GM12878 (cell line): ENCODE data around the gene SCIN. TPM values are rescaled to one million over a fixed set of nuclear protein-coding genes. Genes with fewer than 3 reads are reported as not detected.

Experiments
- ATAC-seq: fragments of 200-7000 bp; cut with Tn5 transposase; 3 replicates; pipeline ENCODE4 v1.9.1; 2020; ENCODE audit warnings: mild to moderate bottlenecking, moderate library complexity
- BruUV-seq: library from RNA; stranded (reverse); fragments of 400-500 nt; replicated peaks from 2 replicates; lab custom pipeline; 2021; lab: Mats Ljungman, UMichigan
- CTCF ChIA-PET: fragments of 300-600 bp; sonication (Branson Sonifier 250); formaldehyde crosslinking; extraction: SDS; loops from one replicate; lab custom pipeline; 2021; ENCODE audit warnings: inconsistent platforms; lab: Yijun Ruan, JAX
- POLR2A ChIA-PET: fragments of 350-600 bp; formaldehyde crosslinking; extraction: SDS; loops from one replicate; lab custom pipeline; 2021; ENCODE audit warnings: inconsistent platforms; lab: Charles Lee
- RAD21 ChIA-PET: fragments of 300-600 bp; sonication (Branson Sonifier 250); formaldehyde crosslinking; loops from one replicate; lab custom pipeline; 2023; ENCODE audit warnings: antibody characterized with exemption; ENCODE audit not compliant: unreplicated experiment; lab: Charles Lee
- SMC1A ChIA-PET: fragments of 300-600 bp; sonication (Branson Sonifier 250); formaldehyde crosslinking; loops from one replicate; lab custom pipeline; 2023; ENCODE audit not compliant: unreplicated experiment, uncharacterized antibody; lab: Charles Lee
- DNase-seq: peaks from one replicate; pipeline ENCODE4 v3.0.0-alpha.2; 2011; ENCODE audit warnings: low read depth, low spot score
- FAIRE-seq: peaks from 3 replicates; lab custom pipeline; 2011; peaks lifted over from hg19 to GRCh38; lab: Jason Lieb, UNC
- H2AFZ ChIP-seq: 2 replicates; pipeline ENCODE4 v1.6.0; 2011; ENCODE audit warnings: low read depth, low read length, control low read depth; ENCODE audit not compliant: control insufficient read depth
- H3K27ac ChIP-seq: 2 replicates; pipeline ENCODE4 v1.5.1; 2011; ENCODE audit warnings: control low read depth; ENCODE audit not compliant: control insufficient read depth, insufficient read depth
- H3K27me3 ChIP-seq, 2 experiments: replicated peaks in 1 of 2; 2 replicates each; pipeline versions ENCODE4 v1.6.0 to v1.6.1; 2011; ENCODE audit warnings: low read length in 1 of 2; ENCODE audit not compliant: control insufficient read depth in 2 of 2, insufficient read depth in 2 of 2
- H3K36me3 ChIP-seq, 2 experiments: 2 replicates each; pipeline ENCODE4 v1.5.1; 2011; ENCODE audit warnings: low read length in 1 of 2; ENCODE audit not compliant: control insufficient read depth in 2 of 2, insufficient read depth in 2 of 2
- H3K4me1 ChIP-seq: 2 replicates; pipeline ENCODE4 v1.6.1; 2011; ENCODE audit warnings: mild to moderate bottlenecking, low read length, moderate library complexity, mixed read lengths; ENCODE audit not compliant: control insufficient read depth, insufficient read depth
- H3K4me2 ChIP-seq: 2 replicates; pipeline ENCODE4 v1.6.0; 2011; ENCODE audit warnings: control low read depth; ENCODE audit not compliant: control insufficient read depth, insufficient read depth
- H3K4me3 ChIP-seq: fragments of 200-600 bp; sonication (generic); 2 replicates; pipeline ENCODE4 v1.5.1; 2016
- H3K79me2 ChIP-seq: 2 replicates; pipeline ENCODE4 v1.6.0; 2011; ENCODE audit warnings: low read length; ENCODE audit not compliant: control insufficient read depth, insufficient read depth
- H3K9ac ChIP-seq: 2 replicates; pipeline ENCODE4 v1.8.0; 2011; ENCODE audit warnings: low read length, control low read depth, mixed read lengths; ENCODE audit not compliant: control insufficient read depth, insufficient read depth
- H3K9me3 ChIP-seq: replicated peaks from 3 replicates; pipeline ENCODE4 v1.5.1; 2011; ENCODE audit warnings: mild to moderate bottlenecking, low read length; ENCODE audit not compliant: control insufficient read depth, insufficient read depth
- H4K20me1 ChIP-seq: 2 replicates; pipeline ENCODE4 v1.6.0; 2011; ENCODE audit not compliant: control insufficient read depth, insufficient read depth
- ASH2L ChIP-seq: fragments of 300-600, 200-600 bp; sonication (generic); IDR thresholded peaks from 2 replicates; pipeline ENCODE4 v1.6.1; 2017; ENCODE audit warnings: low read depth, mild to moderate bottlenecking, borderline replicate concordance
- CBX3 ChIP-seq: fragments of 200-600 bp; sonication (generic); IDR thresholded peaks from 2 replicates; pipeline ENCODE4 v1.6.1; 2016; ENCODE audit warnings: low read depth, borderline replicate concordance
- CEBPB ChIP-seq, 2 experiments: fragments of 150-350 bp in 1 of 2; IDR thresholded peaks; 2 replicates each; pipeline ENCODE4 v1.6.1; 2012 to 2014; ENCODE audit warnings: low read depth in 2 of 2, low read length in 2 of 2, borderline replicate concordance in 1 of 2, inconsistent platforms in 1 of 2
- DPF2 ChIP-seq: fragments of 450-650 bp; IDR thresholded peaks from 2 replicates; pipeline ENCODE4 v1.6.1; 2017; ENCODE audit warnings: mild to moderate bottlenecking
- ETV6 ChIP-seq, 2 experiments: fragments of 450-650 bp in 1 of 2; IDR thresholded peaks in 1 of 2; conservative IDR thresholded peaks in 1 of 2; 2 replicates each; pipeline ENCODE4 v1.6.1; 2014; ENCODE audit warnings: antibody characterized with exemption in 1 of 2, borderline replicate concordance in 1 of 2, low read depth in 1 of 2, mild to moderate bottlenecking in 1 of 2, moderate library complexity in 1 of 2
- GATAD2B ChIP-seq: fragments of 450-650 bp; conservative IDR thresholded peaks from 2 replicates; pipeline ENCODE4 v1.6.1; 2017; ENCODE audit warnings: low read depth, mild to moderate bottlenecking, moderate library complexity
- HDAC6 ChIP-seq: fragments of 200-600 bp; sonication (generic); IDR thresholded peaks from one replicate; pipeline ENCODE4 v1.8.0; 2017; ENCODE audit warnings: antibody characterized with exemption; ENCODE audit not compliant: unreplicated experiment
- KDM1A ChIP-seq: fragments of 200-600 bp; sonication (generic); IDR thresholded peaks from 2 replicates; pipeline ENCODE4 v1.6.1; 2016; ENCODE audit warnings: borderline replicate concordance
- NFYA ChIP-seq: IDR thresholded peaks from 2 replicates; pipeline ENCODE4 v1.6.1; 2011; ENCODE audit warnings: low read depth, mild to moderate bottlenecking, low read length, improper control_type of control experiment, borderline replicate concordance
- RAD21 ChIP-seq: IDR thresholded peaks from 2 replicates; pipeline ENCODE4 v1.6.1; 2011; ENCODE audit warnings: mild to moderate bottlenecking, low read depth, low read length, moderate library complexity; ENCODE audit not compliant: insufficient read depth
- RB1 ChIP-seq: fragments of 450-650 bp; formaldehyde crosslinking; IDR thresholded peaks from 2 replicates; pipeline ENCODE4 v1.6.1; 2017; ENCODE audit warnings: mild to moderate bottlenecking, borderline replicate concordance
- RCOR1 ChIP-seq: conservative IDR thresholded peaks from 2 replicates; pipeline ENCODE4 v1.6.1; 2012; ENCODE audit warnings: low read depth, low read length, improper control_type of control experiment
- YY1 ChIP-seq: IDR thresholded peaks from 2 replicates; pipeline ENCODE4 v1.6.1; 2011; ENCODE audit warnings: low read depth, mild to moderate bottlenecking, low read length
- ZNF384 ChIP-seq: IDR thresholded peaks from 2 replicates; pipeline ENCODE4 v1.6.1; 2012; ENCODE audit warnings: low read depth, mild to moderate bottlenecking, low read length, improper control_type of control experiment, borderline replicate concordance
- WGBS: methylation state at CpG from one replicate; pipeline ENCODE4 v1.1.6; 2016; ENCODE audit warnings: low lambda C conversion rate; ENCODE audit not compliant: insufficient replicate concordance, insufficient coverage; ENCODE audit errors: missing lambda C conversion rate; 5-methylcytosine and 5-hydroxymethylcytosine counted together
- in situ Hi-C: fragments of 300-500 bp; cut with MboI; formaldehyde crosslinking; loops from 9 replicates; pipeline ENCODE4 v1.14.3; 2018; ENCODE audit warnings: mixed read lengths
- intact Hi-C: fragments of 100-400 bp; cut with micrococcal nuclease; formaldehyde crosslinking; loops from one replicate; pipeline ENCODE4 v1.14.2; 2022; ENCODE audit not compliant: unreplicated experiment
- polyA plus RNA-seq, 11 experiments: library from polyadenylated mRNA; depleted of rRNA in 4 of 11; unstranded in 6 of 11; stranded (reverse) in 5 of 11; fragments of >200 nt; fragmentation: Nextera tagmentation in 4 of 11; fragmentation: Illumina TruSeq in 1 of 11; extraction: Ambion mirVana in 4 of 11; extraction: Trizol in 1 of 11; gene quantifications; 1 replicate in 1 of 11; 2 replicates in 10 of 11; pipeline versions ENCODE4 v1.2.1 to v1.2.3, GENCODE V29; 2011 to 2016; ENCODE audit warnings: inconsistent platforms in 2 of 11, missing spikeins in 2 of 11, low read depth in 1 of 11
- total RNA-seq, 4 experiments: library from RNA; depleted of rRNA in 3 of 4; stranded (reverse); fragments of >200 nt in 3 of 4; fragmentation: Illumina TruSeq in 1 of 4; extraction: Trizol in 1 of 4; gene quantifications; 2 replicates each; pipeline versions ENCODE4 v1.2.1 to v1.2.3, GENCODE V29; 2013 to 2021
- TF ChIP-seq, protein P1 (sequence below): fragments of 450-650 bp; conservative IDR thresholded peaks from 2 replicates; pipeline ENCODE4 v1.6.1; 2017; ENCODE audit warnings: mild to moderate bottlenecking, moderate library complexity
- TF ChIP-seq, protein P2 (sequence below): IDR thresholded peaks from 2 replicates; pipeline ENCODE4 v1.6.1; 2011; ENCODE audit warnings: low read depth, low read length, improper control_type of control experiment, borderline replicate concordance

SCIN gene
- total and polyA plus RNA-seq, 10 of the 15 experiments (the other 5 are each of a cell fraction or from before 2014, with no cell fraction given): 0.23 to 2.1 (median 1.0) TPM

DNA sequence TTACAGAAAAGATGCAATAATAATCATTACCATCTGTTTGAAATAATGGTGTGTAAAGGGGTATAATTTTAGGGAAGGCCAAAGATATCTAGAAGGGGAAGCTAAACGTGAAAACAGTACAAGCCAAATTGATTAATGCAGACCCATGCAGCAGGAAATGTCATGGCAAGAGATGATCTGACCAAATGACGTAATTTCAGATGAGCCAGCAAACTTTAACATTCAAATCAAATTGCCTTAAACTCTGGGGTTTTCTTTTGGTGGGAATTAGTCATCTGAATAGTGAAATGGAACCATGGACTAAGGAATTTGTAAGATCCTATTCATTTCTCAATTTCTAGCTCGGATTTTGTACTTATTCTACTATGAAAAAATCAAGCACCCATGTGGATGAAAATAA is 21.4 kb upstream of the SCIN start (continued):
- no peak for TF ChIP-seq ETV6 (conservative IDR thresholded peaks at IDR 0.05 in 1 of 2, IDR thresholded peaks at IDR 0.05 in 1 of 2; ENCODE audit: borderline replicate concordance in 1 of 2, low read depth in 1 of 2)
- TF ChIP-seq, all 136 proteins: peak for 0

GRCh38 chr7:12550956-12551355 is 19.6 kb upstream of the SCIN start:
- H3K27ac ChIP-seq: no peak overlapping the region
- H3K4me1 ChIP-seq: no peaks in the 10 kb centered on the region
- RAD21 ChIA-PET: no interaction called here
- WGBS: 70% methylated on average over 4 of the region's 4 CpGs
- H3K79me2 ChIP-seq: no peaks in the 10 kb centered on the region
- CTCF ChIA-PET: interaction anchor here (0.6 to 1.2 kb wide), 3 partner anchors 7 to 1548 kb away, joined by 3 to 4 read pairs (median 4); no protein-coding TSS in a partner anchor
- H3K36me3 ChIP-seq: no peaks in the 10 kb centered on the region
- ATAC-seq: no peak
- no peak for FAIRE-seq
- no peak overlapping the region for H3K9ac ChIP-seq
- no peak overlapping the region for H3K4me3 ChIP-seq
- H3K27me3 ChIP-seq: no peaks in the 10 kb centered on the region
- POLR2A ChIA-PET: no interaction called here
- TF ChIP-seq CEBPB (IDR thresholded peaks at IDR 0.05; ENCODE audit: borderline replicate concordance in 1 of 2, low read depth in 2 of 2, low read length in 2 of 2) (no peak), YY1 (no peak), GATAD2B (no peak), RB1 (no peak), RCOR1 (no peak), HDAC6 (no peak), RAD21 (no peak), ASH2L (no peak), NFYA (no peak), DPF2 (no peak), CBX3 (no peak), KDM1A (no peak), ZNF384 (no peak)
- TF ChIP-seq, protein P1, sequence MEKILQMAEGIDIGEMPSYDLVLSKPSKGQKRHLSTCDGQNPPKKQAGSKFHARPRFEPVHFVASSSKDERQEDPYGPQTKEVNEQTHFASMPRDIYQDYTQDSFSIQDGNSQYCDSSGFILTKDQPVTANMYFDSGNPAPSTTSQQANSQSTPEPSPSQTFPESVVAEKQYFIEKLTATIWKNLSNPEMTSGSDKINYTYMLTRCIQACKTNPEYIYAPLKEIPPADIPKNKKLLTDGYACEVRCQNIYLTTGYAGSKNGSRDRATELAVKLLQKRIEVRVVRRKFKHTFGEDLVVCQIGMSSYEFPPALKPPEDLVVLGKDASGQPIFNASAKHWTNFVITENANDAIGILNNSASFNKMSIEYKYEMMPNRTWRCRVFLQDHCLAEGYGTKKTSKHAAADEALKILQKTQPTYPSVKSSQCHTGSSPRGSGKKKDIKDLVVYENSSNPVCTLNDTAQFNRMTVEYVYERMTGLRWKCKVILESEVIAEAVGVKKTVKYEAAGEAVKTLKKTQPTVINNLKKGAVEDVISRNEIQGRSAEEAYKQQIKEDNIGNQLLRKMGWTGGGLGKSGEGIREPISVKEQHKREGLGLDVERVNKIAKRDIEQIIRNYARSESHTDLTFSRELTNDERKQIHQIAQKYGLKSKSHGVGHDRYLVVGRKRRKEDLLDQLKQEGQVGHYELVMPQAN: no peak
- TF ChIP-seq, protein P2, sequence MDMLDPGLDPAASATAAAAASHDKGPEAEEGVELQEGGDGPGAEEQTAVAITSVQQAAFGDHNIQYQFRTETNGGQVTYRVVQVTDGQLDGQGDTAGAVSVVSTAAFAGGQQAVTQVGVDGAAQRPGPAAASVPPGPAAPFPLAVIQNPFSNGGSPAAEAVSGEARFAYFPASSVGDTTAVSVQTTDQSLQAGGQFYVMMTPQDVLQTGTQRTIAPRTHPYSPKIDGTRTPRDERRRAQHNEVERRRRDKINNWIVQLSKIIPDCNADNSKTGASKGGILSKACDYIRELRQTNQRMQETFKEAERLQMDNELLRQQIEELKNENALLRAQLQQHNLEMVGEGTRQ: no peak
- H2AFZ ChIP-seq: no peak overlapping the region
- no peak for DNase-seq
- no peaks in the 10 kb centered on the region for H4K20me1 ChIP-seq
- SMC1A ChIA-PET: interaction anchor here (0.8 kb wide), 1 partner anchor 35 kb away, joined by 3 read pairs; no protein-coding TSS in a partner anchor
- intact Hi-C loops (no loop called here), in situ Hi-C loops (no loop called here)
- no peaks in the 10 kb centered on the region for H3K9me3 ChIP-seq
- no TSS peak for BruUV-seq
- no peak overlapping the region for H3K4me2 ChIP-seq
